ENCODE measurements around the gene SUSD3.

Gene SUSD3

GRCh38 chr9:93030642-93031628 is 27.6 kb upstream of the SUSD3 start:
- DNase-seq: no peak

GRCh38 chr9:93031629-93032430 is 26.7 kb upstream of the SUSD3 start:
- no peak for DNase-seq

- no peak for DNase-seq
Measured at GRCh38 chr9:93032545-93032944, 26.0 kb upstream of the SUSD3 start.

- no peak for DNase-seq
Measured at GRCh38 chr9:93033531-93033930, 25.0 kb upstream of the SUSD3 start.

- DNase-seq: no peak
Measured at GRCh38 chr9:93035106-93035660, 23.3 kb upstream of the SUSD3 start.

- no peak for DNase-seq
Measured at GRCh38 chr9:93035821-93036351, 22.6 kb upstream of the SUSD3 start.

GRCh38 chr9:93036887-93037475 is 21.5 kb upstream of the SUSD3 start:
- DNase-seq: no peak

- no peak for DNase-seq
Measured at GRCh38 chr9:93037476-93037971, 21.0 kb upstream of the SUSD3 start.

GRCh38 chr9:93038918-93039317 is 19.6 kb upstream of the SUSD3 start:
- DNase-seq: no peak

GRCh38 chr9:93039456-93039855 is 19.0 kb upstream of the SUSD3 start:
- DNase-seq: no peak

- DNase-seq: no peak
Measured at GRCh38 chr9:93039976-93040375, 18.5 kb upstream of the SUSD3 start.

- no peak for DNase-seq
Measured at GRCh38 chr9:93040409-93040808, 18.1 kb upstream of the SUSD3 start.

GRCh38 chr9:93041108-93041802 is 17.2 kb upstream of the SUSD3 start:
- DNase-seq: no peak

- no peak for DNase-seq
Measured at GRCh38 chr9:93043122-93043521, 15.4 kb upstream of the SUSD3 start.

GRCh38 chr9:93045521-93045920 is 13.0 kb upstream of the SUSD3 start:
- no peak for DNase-seq

GRCh38 chr9:93048566-93049448 is 9.7 kb upstream of the SUSD3 start:
- no peak for DNase-seq

- no peak for DNase-seq
Measured at GRCh38 chr9:93049491-93049890, 9.0 kb upstream of the SUSD3 start.

GRCh38 chr9:93050231-93050630 is 8.3 kb upstream of the SUSD3 start:
- no peak for DNase-seq

GRCh38 chr9:93051680-93052089 is 6.8 kb upstream of the SUSD3 start:
- no peak for DNase-seq

GRCh38 chr9:93052791-93053540 is 5.5 kb upstream of the SUSD3 start:
- DNase-seq: no peak
